OCI-LY3 (cell line): ENCODE results near the gene MPHOSPH10.

Source experiments
- H2AFZ ChIP-seq: fragments of 200-600, 300-600 bp; shearing (Covaris generic); 2 replicates; pipeline ENCODE4 v1.6.0; 2014; ENCODE audit warnings: antibody characterized with exemption, low read depth, low read length
- H3K27ac ChIP-seq: fragments of 200-600, 300-600 bp; sonication (generic); 2 replicates; pipeline ENCODE4 v1.5.1; 2014; ENCODE audit warnings: mild to moderate bottlenecking, low read length, moderate library complexity, mixed read lengths
- H3K27me3 ChIP-seq: fragments of 200-600, 300-600 bp; sonication (generic); 2 replicates; pipeline ENCODE4 v1.6.1; 2014; ENCODE audit warnings: low read depth, low read length, mixed read lengths
- H3K36me3 ChIP-seq: fragments of 200-600, 300-600 bp; sonication (generic); replicated peaks from 2 replicates; pipeline ENCODE3; 2014; ENCODE audit warnings: low read depth, low read length, mixed read lengths
- H3K4me1 ChIP-seq: fragments of 300-600, 200-600 bp; sonication (generic); 2 replicates; pipeline ENCODE4 v1.6.1; 2014; ENCODE audit warnings: low read length, mixed read lengths
- H3K4me2 ChIP-seq: fragments of 200-600, 300-600 bp; sonication (generic); 2 replicates; pipeline ENCODE4 v1.6.1; 2014; ENCODE audit warnings: low read length, mixed read lengths
- H3K4me3 ChIP-seq: fragments of 300-600, 200-600 bp; sonication (generic); 2 replicates; pipeline ENCODE4 v1.5.1; 2014; ENCODE audit warnings: antibody characterized with exemption, mild to moderate bottlenecking, low read length, moderate library complexity
- H3K79me2 ChIP-seq: fragments of 300-600, 200-600 bp; shearing (Covaris generic); 2 replicates; pipeline ENCODE4 v1.6.1; 2014; ENCODE audit warnings: mild to moderate bottlenecking, low read length, mixed read lengths
- H3K9ac ChIP-seq: fragments of 300-600, 200-600 bp; shearing (Covaris generic); 2 replicates; pipeline ENCODE4 v1.6.0; 2014; ENCODE audit warnings: mild to moderate bottlenecking, low read length, moderate library complexity
- H3K9me3 ChIP-seq: fragments of 200-600, 300-600 bp; shearing (Covaris generic); 2 replicates; pipeline ENCODE4 v1.6.1; 2014; ENCODE audit warnings: low read length, mixed read lengths; ENCODE audit not compliant: insufficient read depth
- H4K20me1 ChIP-seq: fragments of 200-600, 300-600 bp; sonication (generic); 2 replicates; pipeline ENCODE4 v1.6.1; 2016; ENCODE audit warnings: low read length, mixed read lengths; ENCODE audit not compliant: insufficient read depth
- EZH2phosphoT487 ChIP-seq: fragments of 200-600 bp; shearing (Covaris generic); IDR thresholded peaks from 2 replicates; pipeline ENCODE4 v1.6.1; 2018; ENCODE audit warnings: antibody characterized with exemption, mixed run types, low read depth
- TF ChIP-seq, protein P1 (sequence below): fragments of 200-600, 300-600 bp; sonication (generic); IDR thresholded peaks from 2 replicates; pipeline ENCODE4 v1.5.1; 2014; ENCODE audit warnings: antibody characterized with exemption, low read length, low read depth

MPHOSPH10 gene

DNA sequence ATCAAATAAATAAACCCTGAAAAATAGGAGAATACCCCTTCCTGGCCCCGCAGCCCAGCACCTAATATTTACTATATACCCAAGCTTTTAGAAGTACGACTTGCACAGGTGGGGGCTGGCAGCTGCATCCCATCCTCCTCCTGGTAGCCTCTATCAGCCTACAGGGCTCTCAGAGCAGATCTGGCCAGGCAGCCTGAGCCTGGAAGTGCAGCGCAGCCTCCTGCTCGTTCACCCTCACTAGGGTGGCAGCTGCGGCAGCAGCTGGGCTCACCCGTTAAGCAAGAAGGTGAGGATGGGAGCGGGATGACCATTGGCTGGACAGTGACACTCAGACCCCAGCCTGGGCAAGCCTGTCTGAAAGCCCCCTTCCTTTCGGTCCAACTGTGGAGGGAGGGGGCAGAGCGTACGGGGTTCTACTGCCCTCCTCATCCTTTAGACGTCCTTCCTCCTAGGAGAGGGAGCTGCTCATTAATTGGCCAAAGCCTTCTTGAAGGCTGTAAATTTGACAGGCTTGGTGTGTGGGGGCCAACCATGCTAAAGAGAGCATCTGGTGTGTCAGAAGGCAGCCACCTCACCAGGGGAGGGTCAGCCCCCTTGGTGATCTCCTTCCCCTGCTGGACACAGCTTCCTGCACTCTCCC, 23.3 kb downstream of the MPHOSPH10 start:
- H3K79me2 ChIP-seq = no peaks in the 10 kb centered on the region
- H3K9ac ChIP-seq = no peak overlapping the region
- no peaks in the 10 kb centered on the region for H4K20me1 ChIP-seq
- no peak overlapping the region for H3K27ac ChIP-seq
- no peak overlapping the region for H3K4me3 ChIP-seq
- H3K4me2 ChIP-seq = no peak overlapping the region
- H3K27me3 ChIP-seq = no peaks in the 10 kb centered on the region
- peaks cover 23% of the 10 kb centered on the region for H3K36me3 ChIP-seq
- H3K4me1 ChIP-seq = peaks cover 8% of the 10 kb centered on the region; the same call in 1 of the 2 replicates
- H3K9me3 ChIP-seq = no peaks in the 10 kb centered on the region
- no peak overlapping the region for H2AFZ ChIP-seq
- TF ChIP-seq, protein P1, sequence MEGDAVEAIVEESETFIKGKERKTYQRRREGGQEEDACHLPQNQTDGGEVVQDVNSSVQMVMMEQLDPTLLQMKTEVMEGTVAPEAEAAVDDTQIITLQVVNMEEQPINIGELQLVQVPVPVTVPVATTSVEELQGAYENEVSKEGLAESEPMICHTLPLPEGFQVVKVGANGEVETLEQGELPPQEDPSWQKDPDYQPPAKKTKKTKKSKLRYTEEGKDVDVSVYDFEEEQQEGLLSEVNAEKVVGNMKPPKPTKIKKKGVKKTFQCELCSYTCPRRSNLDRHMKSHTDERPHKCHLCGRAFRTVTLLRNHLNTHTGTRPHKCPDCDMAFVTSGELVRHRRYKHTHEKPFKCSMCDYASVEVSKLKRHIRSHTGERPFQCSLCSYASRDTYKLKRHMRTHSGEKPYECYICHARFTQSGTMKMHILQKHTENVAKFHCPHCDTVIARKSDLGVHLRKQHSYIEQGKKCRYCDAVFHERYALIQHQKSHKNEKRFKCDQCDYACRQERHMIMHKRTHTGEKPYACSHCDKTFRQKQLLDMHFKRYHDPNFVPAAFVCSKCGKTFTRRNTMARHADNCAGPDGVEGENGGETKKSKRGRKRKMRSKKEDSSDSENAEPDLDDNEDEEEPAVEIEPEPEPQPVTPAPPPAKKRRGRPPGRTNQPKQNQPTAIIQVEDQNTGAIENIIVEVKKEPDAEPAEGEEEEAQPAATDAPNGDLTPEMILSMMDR = no peak
- TF ChIP-seq EZH2phosphoT487 = no peak

GRCh38 chr2:71154279-71154678, 23.8 kb downstream of the MPHOSPH10 start:
- Histone ChIP-seq H3K9ac (no peak overlapping the region), H3K4me2 (no peak overlapping the region), H3K36me3 (peaks cover 19% of the 10 kb centered on the region), H3K4me1 (peaks cover 8% of the 10 kb centered on the region; the same call in 1 of the 2 replicates), H3K27ac (no peak overlapping the region), H3K79me2 (no peaks in the 10 kb centered on the region), H3K27me3 (no peaks in the 10 kb centered on the region), H4K20me1 (no peaks in the 10 kb centered on the region), H3K4me3 (no peak overlapping the region), H2AFZ (no peak overlapping the region), H3K9me3 (no peaks in the 10 kb centered on the region)
- no peak for TF ChIP-seq EZH2phosphoT487
- TF ChIP-seq, protein P1 = no peak

DNA sequence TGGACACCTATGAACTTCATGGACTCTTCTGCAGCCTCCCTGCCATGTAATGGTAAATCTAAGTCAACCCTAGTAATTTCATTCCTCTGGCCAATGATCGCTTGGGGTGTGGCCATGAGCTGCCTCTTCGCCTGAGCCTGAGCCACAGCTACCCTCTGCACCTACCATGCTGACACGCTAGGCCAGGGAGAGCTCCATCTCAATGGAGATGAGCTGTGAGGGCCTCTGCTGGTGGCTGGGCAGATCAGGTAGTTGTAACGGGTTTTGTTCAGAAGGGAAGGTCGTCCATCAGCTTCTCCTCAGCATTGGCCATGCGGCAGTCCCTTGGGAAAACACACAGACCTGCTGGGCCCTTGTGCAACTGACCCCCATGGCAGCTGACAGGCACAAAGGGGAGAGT, 24.4 kb downstream of the MPHOSPH10 start:
- H3K27me3 ChIP-seq = no peaks in the 10 kb centered on the region
- TF ChIP-seq EZH2phosphoT487 = no peak
- TF ChIP-seq, protein P1 = peak; percentile 63
- no peak overlapping the region for H3K4me3 ChIP-seq
- H3K79me2 ChIP-seq = no peaks in the 10 kb centered on the region
- H3K27ac ChIP-seq = no peak overlapping the region
- no peaks in the 10 kb centered on the region for H3K9me3 ChIP-seq
- no peaks in the 10 kb centered on the region for H4K20me1 ChIP-seq
- no peak overlapping the region for H3K4me2 ChIP-seq
- peaks cover 14% of the 10 kb centered on the region for H3K36me3 ChIP-seq
- H2AFZ ChIP-seq = no peak overlapping the region; the same call in 1 of the 2 replicates
- H3K9ac ChIP-seq = no peak overlapping the region
- peaks cover 8% of the 10 kb centered on the region; the same call in 1 of the 2 replicates for H3K4me1 ChIP-seq

- Histone ChIP-seq H3K4me1 (peaks cover 8% of the 10 kb centered on the region; the same call in 1 of the 2 replicates), H3K79me2 (no peaks in the 10 kb centered on the region), H2AFZ (no peak overlapping the region), H3K9ac (no peak overlapping the region), H3K27me3 (no peaks in the 10 kb centered on the region), H3K36me3 (peaks cover 5% of the 10 kb centered on the region), H3K27ac (no peak overlapping the region), H3K4me2 (no peak overlapping the region), H4K20me1 (no peaks in the 10 kb centered on the region), H3K4me3 (no peak overlapping the region), H3K9me3 (no peaks in the 10 kb centered on the region)
- no peak for TF ChIP-seq EZH2phosphoT487
- TF ChIP-seq, protein P1 = no peak
These were observed 25.4 kb downstream of the MPHOSPH10 start for GRCh38 chr2:71155846-71156245.
